ENCODE data around the gene WDR7. TPM values are rescaled to one million over a fixed set of nuclear protein-coding genes. Genes with fewer than 3 reads are reported as not detected.

Gene WDR7
- total RNA-seq, 6 experiments from 2014 or later: 10.4 to 18.8 (median 15.3) TPM

DNA sequence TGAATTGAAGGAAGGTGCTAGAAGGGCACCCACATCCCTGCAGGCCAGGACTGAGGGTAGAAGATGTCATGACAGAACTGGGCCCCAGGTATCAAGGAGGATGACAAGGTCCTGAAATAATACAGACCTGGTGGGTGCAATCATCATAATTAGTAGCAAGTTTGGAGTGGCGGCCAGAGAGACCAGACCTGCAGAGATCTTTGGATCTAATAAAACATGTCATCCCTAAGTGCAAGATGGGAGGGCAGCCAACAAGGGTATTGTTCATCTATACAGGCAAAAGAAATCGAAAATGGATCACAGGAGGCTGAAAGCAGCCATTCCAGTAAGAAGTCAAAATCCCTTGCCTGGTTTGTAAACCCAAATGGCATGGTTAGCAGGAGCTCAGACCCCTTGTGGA lies 384.4 kb downstream of the WDR7 start:
- Histone ChIP-seq H3K9me3 (no peaks in the 10 kb centered on the region), H3K4me1 (peaks cover 0 to 5% (median 2%) of the 10 kb centered on the region in 4 donors), H3K4me3 (no peak overlapping the region), H3K27me3 (no peaks in the 10 kb centered on the region), H3K27ac (no peak overlapping the region), H3K36me3 (peaks cover 0 to 1% (median 0%) of the 10 kb centered on the region in 4 donors)
- TF ChIP-seq, protein P1, sequence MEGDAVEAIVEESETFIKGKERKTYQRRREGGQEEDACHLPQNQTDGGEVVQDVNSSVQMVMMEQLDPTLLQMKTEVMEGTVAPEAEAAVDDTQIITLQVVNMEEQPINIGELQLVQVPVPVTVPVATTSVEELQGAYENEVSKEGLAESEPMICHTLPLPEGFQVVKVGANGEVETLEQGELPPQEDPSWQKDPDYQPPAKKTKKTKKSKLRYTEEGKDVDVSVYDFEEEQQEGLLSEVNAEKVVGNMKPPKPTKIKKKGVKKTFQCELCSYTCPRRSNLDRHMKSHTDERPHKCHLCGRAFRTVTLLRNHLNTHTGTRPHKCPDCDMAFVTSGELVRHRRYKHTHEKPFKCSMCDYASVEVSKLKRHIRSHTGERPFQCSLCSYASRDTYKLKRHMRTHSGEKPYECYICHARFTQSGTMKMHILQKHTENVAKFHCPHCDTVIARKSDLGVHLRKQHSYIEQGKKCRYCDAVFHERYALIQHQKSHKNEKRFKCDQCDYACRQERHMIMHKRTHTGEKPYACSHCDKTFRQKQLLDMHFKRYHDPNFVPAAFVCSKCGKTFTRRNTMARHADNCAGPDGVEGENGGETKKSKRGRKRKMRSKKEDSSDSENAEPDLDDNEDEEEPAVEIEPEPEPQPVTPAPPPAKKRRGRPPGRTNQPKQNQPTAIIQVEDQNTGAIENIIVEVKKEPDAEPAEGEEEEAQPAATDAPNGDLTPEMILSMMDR (IDR thresholded peaks at IDR 0.05): no peak
- no peak for TF ChIP-seq POLR2A (IDR thresholded peaks at IDR 0.05)
- intact Hi-C loops (cut with DNase I): no loop called here
- ATAC-seq (no peak), DNase-seq (no peak)
- WGBS (ENCODE audit: insufficient coverage, low coverage, low lambda C conversion rate, missing lambda C conversion rate): 92% methylated on average over 2 of the region's 2 CpGs

DNA sequence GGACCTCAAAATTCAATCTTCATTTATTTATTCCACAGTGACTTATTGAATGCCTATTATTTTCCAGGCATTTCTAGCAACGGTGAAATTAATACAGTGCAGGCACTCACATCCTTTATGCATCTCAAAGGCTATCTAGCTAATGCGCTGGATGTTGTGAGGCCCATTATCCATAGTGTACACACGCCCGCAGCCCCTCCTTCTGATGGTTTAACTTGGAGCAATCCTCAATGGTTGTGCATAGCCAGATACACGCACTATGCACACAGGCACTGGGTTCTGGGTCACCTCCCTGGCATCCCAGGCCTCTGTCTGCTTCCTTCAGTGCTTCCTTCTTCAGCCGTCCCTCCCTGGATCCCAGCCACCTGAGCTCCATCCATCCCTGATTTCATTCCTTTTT lies 387.2 kb downstream of the WDR7 start:
- TF ChIP-seq POLR2A (IDR thresholded peaks at IDR 0.05): no peak
- TF ChIP-seq, protein P1 (IDR thresholded peaks at IDR 0.05): no peak
- DNase-seq: no peak
- Histone ChIP-seq H3K27me3 (no peaks in the 10 kb centered on the region), H3K4me3 (no peak overlapping the region), H3K27ac (no peak overlapping the region), H3K9me3 (no peaks in the 10 kb centered on the region), H3K4me1 (no peaks in the 10 kb centered on the region), H3K36me3 (no peaks in the 10 kb centered on the region)
- ATAC-seq: no peak
- intact Hi-C loops (cut with DNase I): no loop called here
- WGBS (ENCODE audit: insufficient coverage, low coverage, low lambda C conversion rate, missing lambda C conversion rate): 75% methylated on average over 6 of the region's 6 CpGs

DNA sequence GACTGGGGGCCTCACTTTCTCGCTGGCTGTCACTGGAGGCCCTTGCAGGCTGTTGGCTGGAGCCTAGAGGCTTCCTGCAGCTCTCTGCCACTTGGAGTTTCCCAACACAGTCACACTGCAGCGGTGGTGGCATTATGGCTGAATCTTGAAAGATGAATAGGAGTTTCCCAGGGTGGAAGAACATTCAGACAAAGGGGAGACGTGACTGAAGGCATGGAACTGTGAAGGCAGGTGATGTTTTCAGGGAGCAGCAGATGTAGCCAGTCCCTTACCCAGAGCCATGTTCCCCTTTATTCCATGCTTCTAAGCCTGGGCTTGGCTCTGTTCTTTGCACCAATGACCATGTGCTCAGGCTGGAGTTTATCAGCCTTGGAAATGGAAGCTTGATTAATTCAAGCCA lies 389.0 kb downstream of the WDR7 start:
- 88% methylated on average over 1 of the region's 3 CpGs for WGBS (ENCODE audit: insufficient coverage, low coverage, low lambda C conversion rate, missing lambda C conversion rate)
- ATAC-seq: no peak

DNA sequence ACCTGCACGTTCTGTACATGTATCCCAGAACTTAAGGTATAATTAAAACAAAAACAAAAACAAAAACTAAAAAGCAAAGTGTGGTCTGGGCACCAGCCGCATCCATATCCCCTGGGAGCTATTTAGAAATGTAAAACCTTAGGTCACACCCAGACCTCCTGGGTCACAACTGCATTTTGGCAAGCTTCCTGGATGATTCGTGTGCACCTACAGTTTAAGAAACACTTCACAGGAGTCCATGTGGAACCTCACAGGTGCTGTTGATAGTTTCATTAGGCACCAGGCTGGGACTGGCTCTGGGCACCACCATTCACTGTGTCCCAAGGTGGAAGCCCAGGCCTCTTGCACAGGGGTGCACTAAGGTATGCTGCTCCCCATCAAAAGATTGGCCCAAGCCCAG lies 392.1 kb downstream of the WDR7 start:
- ATAC-seq (no peak), DNase-seq (no peak)
- H3K9me3 ChIP-seq: no peaks in the 10 kb centered on the region
- no peak overlapping the region for H3K27ac ChIP-seq
- intact Hi-C loops (cut with DNase I): no loop called here
- WGBS (ENCODE audit: insufficient coverage, low coverage, low lambda C conversion rate, missing lambda C conversion rate): 83% methylated on average over 2 of the region's 3 CpGs
- H3K36me3 ChIP-seq: no peaks in the 10 kb centered on the region
- TF ChIP-seq, protein P1 (IDR thresholded peaks at IDR 0.05): no peak
- no peak for TF ChIP-seq POLR2A (IDR thresholded peaks at IDR 0.05)
- H3K4me1 ChIP-seq: no peaks in the 10 kb centered on the region
- no peaks in the 10 kb centered on the region for H3K27me3 ChIP-seq
- H3K4me3 ChIP-seq: no peak overlapping the region

More for the DNA sequence above, 389.0 kb downstream of the WDR7 start:
- Histone ChIP-seq H3K9me3 (no peaks in the 10 kb centered on the region), H3K36me3 (no peaks in the 10 kb centered on the region), H3K4me1 (no peaks in the 10 kb centered on the region), H3K27ac (no peak overlapping the region), H3K27me3 (no peaks in the 10 kb centered on the region), H3K4me3 (no peak overlapping the region)
- DNase-seq: no peak
- TF ChIP-seq, protein P1 (IDR thresholded peaks at IDR 0.05): no peak
- TF ChIP-seq POLR2A (IDR thresholded peaks at IDR 0.05): no peak
- intact Hi-C loops (cut with DNase I): no loop called here

DNA sequence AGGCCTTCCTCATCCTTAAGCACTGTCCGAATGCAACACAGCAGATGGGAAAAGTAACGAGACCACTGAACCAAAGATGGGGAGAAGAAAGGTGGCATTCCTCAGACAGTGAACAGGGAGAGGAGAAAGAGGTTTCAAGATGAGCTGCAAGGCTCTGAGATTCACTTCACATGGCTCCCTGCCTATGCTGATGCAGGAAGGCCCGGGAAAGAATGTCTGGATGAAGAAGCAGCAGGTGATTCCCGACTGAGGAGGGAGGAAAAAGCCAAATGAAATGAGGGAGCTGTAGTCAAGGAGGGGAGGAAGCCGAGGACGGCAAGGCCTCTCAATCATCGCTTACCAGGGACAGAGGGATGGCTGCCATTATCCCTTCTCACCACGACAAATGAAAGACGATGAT lies 397.2 kb downstream of the WDR7 start:
- ATAC-seq (no peak), DNase-seq (no peak)
- intact Hi-C loops (cut with DNase I): no loop called here
- H3K27ac ChIP-seq: no peak overlapping the region
- no peaks in the 10 kb centered on the region for H3K9me3 ChIP-seq
- no peaks in the 10 kb centered on the region for H3K36me3 ChIP-seq
- H3K4me3 ChIP-seq: no peak overlapping the region
- H3K4me1 ChIP-seq: peaks cover 0 to 30% (median 4%) of the 10 kb centered on the region in 4 donors
- 80% methylated on average over 8 of the region's 9 CpGs for WGBS (ENCODE audit: insufficient coverage, low coverage, low lambda C conversion rate, missing lambda C conversion rate)
- no peaks in the 10 kb centered on the region for H3K27me3 ChIP-seq
- TF ChIP-seq, protein P1 (IDR thresholded peaks at IDR 0.05): no peak
- TF ChIP-seq POLR2A (IDR thresholded peaks at IDR 0.05): no peak
